Measurements from ENCODE around the gene KIAA0930.

DNA sequence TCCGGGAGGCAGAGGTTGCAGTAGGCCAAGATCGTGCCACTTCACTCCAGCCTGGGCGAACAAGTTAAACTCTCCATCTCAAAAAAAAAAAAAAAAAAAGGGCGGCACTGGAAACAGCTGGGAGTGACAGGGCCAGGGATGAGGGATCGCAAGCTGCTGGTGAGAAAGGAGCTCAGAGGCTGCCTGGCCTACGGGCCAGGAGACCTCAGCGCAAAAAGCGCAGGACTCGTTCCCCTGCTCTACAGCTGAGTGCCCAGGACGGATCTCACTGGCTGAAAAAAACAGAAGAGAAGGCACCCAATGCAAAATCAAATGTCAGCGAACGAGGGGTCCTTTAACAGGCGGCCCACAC, 77.6 kb downstream of the KIAA0930 start:
- no peak for TF ChIP-seq POLR2A (IDR thresholded peaks at IDR 0.05)
- TF ChIP-seq, protein P1, sequence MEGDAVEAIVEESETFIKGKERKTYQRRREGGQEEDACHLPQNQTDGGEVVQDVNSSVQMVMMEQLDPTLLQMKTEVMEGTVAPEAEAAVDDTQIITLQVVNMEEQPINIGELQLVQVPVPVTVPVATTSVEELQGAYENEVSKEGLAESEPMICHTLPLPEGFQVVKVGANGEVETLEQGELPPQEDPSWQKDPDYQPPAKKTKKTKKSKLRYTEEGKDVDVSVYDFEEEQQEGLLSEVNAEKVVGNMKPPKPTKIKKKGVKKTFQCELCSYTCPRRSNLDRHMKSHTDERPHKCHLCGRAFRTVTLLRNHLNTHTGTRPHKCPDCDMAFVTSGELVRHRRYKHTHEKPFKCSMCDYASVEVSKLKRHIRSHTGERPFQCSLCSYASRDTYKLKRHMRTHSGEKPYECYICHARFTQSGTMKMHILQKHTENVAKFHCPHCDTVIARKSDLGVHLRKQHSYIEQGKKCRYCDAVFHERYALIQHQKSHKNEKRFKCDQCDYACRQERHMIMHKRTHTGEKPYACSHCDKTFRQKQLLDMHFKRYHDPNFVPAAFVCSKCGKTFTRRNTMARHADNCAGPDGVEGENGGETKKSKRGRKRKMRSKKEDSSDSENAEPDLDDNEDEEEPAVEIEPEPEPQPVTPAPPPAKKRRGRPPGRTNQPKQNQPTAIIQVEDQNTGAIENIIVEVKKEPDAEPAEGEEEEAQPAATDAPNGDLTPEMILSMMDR (IDR thresholded peaks at IDR 0.05): no peak
- TF ChIP-seq POLR2AphosphoS5 (IDR thresholded peaks at IDR 0.05): no peak
- TF ChIP-seq EP300 (IDR thresholded peaks at IDR 0.05): no peak
